Heart left ventricle (tissue), 13 donors: ENCODE results near the gene FHOD1.

Source experiments
- POLR2A ChIP-seq, 2 donors: fragments of 450-650 bp; IDR thresholded peaks; one replicate each; pipeline ENCODE4 v1.6.1; 2017; ENCODE audit warnings: antibody characterized with exemption in 2 of 2, mild to moderate bottlenecking in 2 of 2, moderate library complexity in 2 of 2
- TF ChIP-seq, protein P1 (sequence below), 12 donors: fragments of 200-600 bp; sonication (generic) in 4 of 12; IDR thresholded peaks; one replicate each; pipeline versions ENCODE4 v1.5.0 to v1.8.0; 2018 to 2022; ENCODE audit warnings: antibody characterized with exemption in 12 of 12, mild to moderate bottlenecking in 5 of 12
- donor health status: ischemic (EF 13 %, LVEDD 7.1; RV severe dilation, severe dysfunction).
- donor health status: DM: no; HTN: yes; CAD: no.
- donor health status: DM: no; HTN: no; CAD: no.
- donor health status: ischemic (EF 25% LVEDD 6.9; RV normal size, moderate dysfunction).
- donor health status: ischemic (EF 25% LVEDD 5.7; RV mildly dilated, moderate dysfunction).
- donor health status: ischemic (EF 35%, LVEDD 5.7; RV mildly dilated, moderate dysfunction).
- donor health status: nonischemic (EF 11% LVEDD 7.7; RV severe dilation, severe dysfunction).
- donor health status: DM: yes; HTN: yes; CAD: no.
- donor health status: PGD.
- donor health status: ischemic (EF 29% LVEDD 5.4; RV normal size, mild dysfunction).
- donor health status: nonischemic (EF 23%, LVEDD 6.1; RV moderate dilation, normal function).

DNA sequence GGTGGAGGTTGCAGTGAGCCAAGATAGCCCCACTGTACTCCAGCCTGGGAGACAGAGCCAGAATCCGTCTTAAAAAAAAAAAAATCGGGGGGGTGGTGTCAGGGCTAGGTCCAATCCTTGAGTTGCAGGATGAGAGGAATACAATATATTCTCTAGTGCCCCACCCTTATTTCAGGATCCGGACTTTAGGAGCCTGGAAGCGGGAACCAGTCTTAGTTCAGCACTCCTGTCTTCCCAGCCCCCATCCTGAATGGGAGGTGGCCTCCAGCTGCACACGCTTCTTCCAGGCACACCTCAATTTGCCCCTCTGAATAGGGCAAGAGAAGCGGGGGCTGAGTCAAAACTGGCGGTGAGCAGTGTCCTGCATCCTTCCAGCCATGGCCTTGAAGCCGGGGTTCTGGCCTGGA lies 1.6 kb downstream of the FHOD1 start:
- TF ChIP-seq, protein P1, sequence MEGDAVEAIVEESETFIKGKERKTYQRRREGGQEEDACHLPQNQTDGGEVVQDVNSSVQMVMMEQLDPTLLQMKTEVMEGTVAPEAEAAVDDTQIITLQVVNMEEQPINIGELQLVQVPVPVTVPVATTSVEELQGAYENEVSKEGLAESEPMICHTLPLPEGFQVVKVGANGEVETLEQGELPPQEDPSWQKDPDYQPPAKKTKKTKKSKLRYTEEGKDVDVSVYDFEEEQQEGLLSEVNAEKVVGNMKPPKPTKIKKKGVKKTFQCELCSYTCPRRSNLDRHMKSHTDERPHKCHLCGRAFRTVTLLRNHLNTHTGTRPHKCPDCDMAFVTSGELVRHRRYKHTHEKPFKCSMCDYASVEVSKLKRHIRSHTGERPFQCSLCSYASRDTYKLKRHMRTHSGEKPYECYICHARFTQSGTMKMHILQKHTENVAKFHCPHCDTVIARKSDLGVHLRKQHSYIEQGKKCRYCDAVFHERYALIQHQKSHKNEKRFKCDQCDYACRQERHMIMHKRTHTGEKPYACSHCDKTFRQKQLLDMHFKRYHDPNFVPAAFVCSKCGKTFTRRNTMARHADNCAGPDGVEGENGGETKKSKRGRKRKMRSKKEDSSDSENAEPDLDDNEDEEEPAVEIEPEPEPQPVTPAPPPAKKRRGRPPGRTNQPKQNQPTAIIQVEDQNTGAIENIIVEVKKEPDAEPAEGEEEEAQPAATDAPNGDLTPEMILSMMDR (IDR thresholded peaks at IDR 0.05): no peak
- TF ChIP-seq POLR2A (IDR thresholded peaks at IDR 0.05): no peak
